GM12891 (cell line): Measurements from ENCODE around the gene C17orf78.

Experiments used
- PAX5 ChIP-seq: IDR thresholded peaks from 2 replicates; pipeline ENCODE4 v1.6.1; 2011; ENCODE audit warnings: low read length, moderate library complexity, mild to moderate bottlenecking; ENCODE audit not compliant: insufficient read depth, severe bottlenecking
- POLR2A ChIP-seq: IDR thresholded peaks from 2 replicates; pipeline ENCODE4 v1.6.1; 2011; ENCODE audit warnings: low read depth, low read length, control low read depth
- POLR2AphosphoS5 ChIP-seq: IDR thresholded peaks from 2 replicates; pipeline ENCODE4 v1.6.1; 2011; ENCODE audit warnings: low read depth, low read length, control low read depth
- POU2F2 ChIP-seq: IDR thresholded peaks from 2 replicates; pipeline ENCODE4 v1.6.1; 2011; ENCODE audit warnings: low read depth, mild to moderate bottlenecking, control low read depth, low read length, moderate library complexity
- SPI1 ChIP-seq: IDR thresholded peaks from 2 replicates; pipeline ENCODE4 v1.6.1; 2011; ENCODE audit warnings: low read depth, low read length, control low read depth
- TAF1 ChIP-seq: IDR thresholded peaks from 2 replicates; pipeline ENCODE4 v1.6.1; 2011; ENCODE audit warnings: low read depth, low read length, control low read depth

- TF ChIP-seq PAX5 (no peak), POLR2A (no peak), POLR2AphosphoS5 (no peak), TAF1 (no peak), SPI1 (no peak), POU2F2 (no peak)
Measured at GRCh38 chr17:37373530-37374159, 2.1 kb upstream of the C17orf78 start.
